ENCODE results near the gene NCK2.

Gene NCK2

DNA sequence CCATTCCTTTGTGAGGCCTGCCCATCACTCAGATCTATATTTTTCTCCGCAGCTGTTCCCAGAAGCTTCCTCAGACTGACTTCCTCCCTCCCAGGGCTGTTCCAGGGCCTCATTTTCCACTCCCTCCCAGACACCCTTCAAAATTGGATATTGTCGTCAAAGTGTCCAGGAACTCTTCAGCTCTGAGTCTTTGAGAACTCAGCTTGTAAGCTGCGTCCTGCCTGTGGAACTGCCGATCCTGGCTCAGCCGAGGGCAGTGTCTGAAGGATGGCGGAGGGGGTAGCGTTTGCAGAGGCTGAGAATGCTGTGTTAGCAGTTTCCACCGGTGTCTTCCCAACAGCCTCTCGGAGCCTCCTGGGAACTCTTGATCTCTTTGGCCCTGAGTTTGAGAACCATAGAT lies 27.1 kb downstream of the NCK2 start:
- H3K4me1 ChIP-seq (ENCODE audit: insufficient read depth, insufficient read length): peaks cover 7% of the 10 kb centered on the region
- peak overlapping the region; percentile 11 for H3K9ac ChIP-seq (ENCODE audit: insufficient read length, low read depth)
- no peaks in the 10 kb centered on the region for H3K27me3 ChIP-seq (ENCODE audit: insufficient read depth, insufficient read length)

GRCh38 chr2:105772362-105772761 lies 27.6 kb downstream of the NCK2 start:
- Histone ChIP-seq H3K9me3 (ENCODE audit: insufficient read depth, low read length) (no peaks in the 10 kb centered on the region), H3K4me1 (ENCODE audit: insufficient read depth, insufficient read length) (peaks cover 7% of the 10 kb centered on the region), H3K36me3 (ENCODE audit: insufficient read depth, insufficient read length, low read length) (peaks cover 17% of the 10 kb centered on the region), H3K4me3 (ENCODE audit: insufficient read length, low read depth) (no peak overlapping the region), H3K27me3 (ENCODE audit: insufficient read depth, insufficient read length) (no peaks in the 10 kb centered on the region), H3K9ac (ENCODE audit: insufficient read length, low read depth) (no peak overlapping the region)
- TF ChIP-seq YY1 (IDR thresholded peaks at IDR 0.05; ENCODE audit: insufficient read depth, insufficient read length) (no peak), ZNF274 (IDR thresholded peaks at IDR 0.05; ENCODE audit: low read depth, low read length) (no peak)
- DNase-seq (ENCODE audit: low read depth, low spot score): no peak

More for the DNA sequence above, 27.1 kb downstream of the NCK2 start:
- no peak overlapping the region for H3K4me3 ChIP-seq (ENCODE audit: insufficient read length, low read depth)
- no peaks in the 10 kb centered on the region for H3K9me3 ChIP-seq (ENCODE audit: insufficient read depth, low read length)
- TF ChIP-seq SUZ12 (IDR thresholded peaks at IDR 0.05; ENCODE audit: extremely low read depth, insufficient read depth, insufficient read length) (no peak), ZNF274 (IDR thresholded peaks at IDR 0.05; ENCODE audit: low read depth, low read length) (no peak), YY1 (IDR thresholded peaks at IDR 0.05; ENCODE audit: insufficient read depth, insufficient read length) (no peak)
- H3K36me3 ChIP-seq (ENCODE audit: insufficient read depth, insufficient read length, low read length): peaks cover 21% of the 10 kb centered on the region
- no peak for DNase-seq (ENCODE audit: low read depth, low spot score)

DNA sequence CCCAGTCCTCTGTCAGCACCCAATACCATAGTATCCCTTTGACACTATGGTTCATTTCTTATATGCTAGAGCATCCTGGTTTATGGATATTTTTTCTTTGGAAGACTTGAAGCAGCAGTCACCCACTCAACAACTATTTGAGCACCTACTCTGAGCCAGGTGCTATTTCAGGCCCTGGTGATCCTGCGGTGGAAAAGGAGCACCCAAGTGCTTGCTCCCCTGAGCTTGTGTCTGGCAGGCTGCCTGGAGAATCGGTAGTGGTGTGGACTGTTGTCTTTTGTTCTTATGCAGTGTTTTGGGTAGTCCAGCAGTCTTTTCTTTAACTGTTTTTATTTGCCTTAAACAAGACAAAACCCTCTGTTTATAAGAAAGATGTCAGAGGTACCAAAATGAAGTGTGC lies 28.9 kb downstream of the NCK2 start:
- Histone ChIP-seq H3K9ac (ENCODE audit: insufficient read length, low read depth) (no peak overlapping the region), H3K27me3 (ENCODE audit: insufficient read depth, insufficient read length) (no peaks in the 10 kb centered on the region), H3K4me1 (ENCODE audit: insufficient read depth, insufficient read length) (peaks cover 7% of the 10 kb centered on the region), H3K4me3 (ENCODE audit: insufficient read length, low read depth) (no peak overlapping the region), H3K36me3 (ENCODE audit: insufficient read depth, insufficient read length, low read length) (peaks cover 24% of the 10 kb centered on the region), H3K9me3 (ENCODE audit: insufficient read depth, low read length) (no peaks in the 10 kb centered on the region)
- no peak for TF ChIP-seq ZNF274 (IDR thresholded peaks at IDR 0.05; ENCODE audit: low read depth, low read length)
- TF ChIP-seq YY1 (IDR thresholded peaks at IDR 0.05; ENCODE audit: insufficient read depth, insufficient read length): no peak
- no peak for TF ChIP-seq SUZ12 (IDR thresholded peaks at IDR 0.05; ENCODE audit: extremely low read depth, insufficient read depth, insufficient read length)
- DNase-seq (ENCODE audit: low read depth, low spot score): no peak

- no peak overlapping the region for H3K4me3 ChIP-seq (ENCODE audit: insufficient read length, low read depth)
- no peaks in the 10 kb centered on the region for H3K27me3 ChIP-seq (ENCODE audit: insufficient read depth, insufficient read length)
- no peak overlapping the region for H3K9ac ChIP-seq (ENCODE audit: insufficient read length, low read depth)
- TF ChIP-seq SUZ12 (IDR thresholded peaks at IDR 0.05; ENCODE audit: extremely low read depth, insufficient read depth, insufficient read length): no peak
- TF ChIP-seq ZNF274 (IDR thresholded peaks at IDR 0.05; ENCODE audit: low read depth, low read length): no peak
- no peak for TF ChIP-seq YY1 (IDR thresholded peaks at IDR 0.05; ENCODE audit: insufficient read depth, insufficient read length)
- DNase-seq (ENCODE audit: low read depth, low spot score): no peak
- H3K36me3 ChIP-seq (ENCODE audit: insufficient read depth, insufficient read length, low read length): peaks cover 24% of the 10 kb centered on the region
- H3K4me1 ChIP-seq (ENCODE audit: insufficient read depth, insufficient read length): peaks cover 7% of the 10 kb centered on the region
- no peaks in the 10 kb centered on the region for H3K9me3 ChIP-seq (ENCODE audit: insufficient read depth, low read length)
These were observed 30.1 kb downstream of the NCK2 start for GRCh38 chr2:105774781-105775337.

GRCh38 chr2:105775809-105776559 lies 31.3 kb downstream of the NCK2 start:
- H3K4me3 ChIP-seq (ENCODE audit: insufficient read length, low read depth): no peak overlapping the region
- H3K9me3 ChIP-seq (ENCODE audit: insufficient read depth, low read length): no peaks in the 10 kb centered on the region
- no peaks in the 10 kb centered on the region for H3K27me3 ChIP-seq (ENCODE audit: insufficient read depth, insufficient read length)
- H3K9ac ChIP-seq (ENCODE audit: insufficient read length, low read depth): no peak overlapping the region
- no peak for DNase-seq (ENCODE audit: low read depth, low spot score)
- peaks cover 7% of the 10 kb centered on the region for H3K4me1 ChIP-seq (ENCODE audit: insufficient read depth, insufficient read length)
- H3K36me3 ChIP-seq (ENCODE audit: insufficient read depth, insufficient read length, low read length): peaks cover 24% of the 10 kb centered on the region
- TF ChIP-seq YY1 (IDR thresholded peaks at IDR 0.05; ENCODE audit: insufficient read depth, insufficient read length): no peak
- TF ChIP-seq ZNF274 (IDR thresholded peaks at IDR 0.05; ENCODE audit: low read depth, low read length): no peak

- TF ChIP-seq YY1 (IDR thresholded peaks at IDR 0.05; ENCODE audit: insufficient read depth, insufficient read length) (no peak), ZNF274 (IDR thresholded peaks at IDR 0.05; ENCODE audit: low read depth, low read length) (no peak), SUZ12 (IDR thresholded peaks at IDR 0.05; ENCODE audit: extremely low read depth, insufficient read depth, insufficient read length) (no peak)
- DNase-seq (ENCODE audit: low read depth, low spot score): no peak
- no peaks in the 10 kb centered on the region for H3K9me3 ChIP-seq (ENCODE audit: insufficient read depth, low read length)
- no peaks in the 10 kb centered on the region for H3K27me3 ChIP-seq (ENCODE audit: insufficient read depth, insufficient read length)
- H3K36me3 ChIP-seq (ENCODE audit: insufficient read depth, insufficient read length, low read length): peaks cover 24% of the 10 kb centered on the region
- no peak overlapping the region for H3K4me3 ChIP-seq (ENCODE audit: insufficient read length, low read depth)
- no peak overlapping the region for H3K9ac ChIP-seq (ENCODE audit: insufficient read length, low read depth)
- peaks cover 7% of the 10 kb centered on the region for H3K4me1 ChIP-seq (ENCODE audit: insufficient read depth, insufficient read length)
These were observed 31.8 kb downstream of the NCK2 start for GRCh38 chr2:105776560-105776928.

DNA sequence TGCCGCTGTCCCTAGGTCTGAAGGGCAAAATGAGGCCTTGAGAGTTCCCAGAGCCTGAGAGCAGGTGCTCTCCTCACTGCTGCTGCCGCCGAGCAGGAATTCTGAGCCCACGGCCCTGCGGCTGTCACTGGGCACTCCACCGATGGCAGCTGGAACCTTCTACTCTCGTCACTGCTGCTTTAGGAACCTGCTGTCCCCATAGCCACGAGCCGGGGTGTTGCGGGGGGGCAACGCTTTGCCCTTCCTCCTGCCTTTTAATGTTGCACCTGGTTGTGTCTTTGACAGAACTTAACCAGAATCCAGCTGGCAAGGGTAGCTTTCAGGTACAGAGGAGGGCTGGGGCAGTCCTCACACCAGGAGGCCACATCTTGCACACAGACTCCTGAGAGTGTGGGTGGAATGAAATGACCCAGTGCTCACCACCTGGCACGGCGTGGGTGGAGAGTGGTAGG lies 32.3 kb downstream of the NCK2 start:
- Histone ChIP-seq H3K9me3 (ENCODE audit: insufficient read depth, low read length) (no peaks in the 10 kb centered on the region), H3K27me3 (ENCODE audit: insufficient read depth, insufficient read length) (no peaks in the 10 kb centered on the region), H3K4me3 (ENCODE audit: insufficient read length, low read depth) (no peak overlapping the region), H3K9ac (ENCODE audit: insufficient read length, low read depth) (no peak overlapping the region), H3K36me3 (ENCODE audit: insufficient read depth, insufficient read length, low read length) (peaks cover 23% of the 10 kb centered on the region), H3K4me1 (ENCODE audit: insufficient read depth, insufficient read length) (peaks cover 4% of the 10 kb centered on the region)
- DNase-seq (ENCODE audit: low read depth, low spot score): no peak
- TF ChIP-seq SUZ12 (IDR thresholded peaks at IDR 0.05; ENCODE audit: extremely low read depth, insufficient read depth, insufficient read length) (no peak), YY1 (IDR thresholded peaks at IDR 0.05; ENCODE audit: insufficient read depth, insufficient read length) (no peak), ZNF274 (IDR thresholded peaks at IDR 0.05; ENCODE audit: low read depth, low read length) (no peak)
